CD8-positive, alpha-beta memory T cell (primary cell): ENCODE measurements around the gene ZBTB44. TPM values are rescaled to one million over a fixed set of nuclear protein-coding genes. Genes with fewer than 3 reads are reported as not detected.

Source experiments
- CTCF ChIA-PET: fragments of 350-600 bp; sonication (Branson Sonifier 250); formaldehyde crosslinking; loops from one replicate; lab custom pipeline; 2021; ENCODE audit warnings: antibody characterized with exemption; lab: Charles Lee
- POLR2A ChIA-PET: fragments of 350-600 bp; sonication (Branson Sonifier 250); formaldehyde crosslinking; loops from one replicate; lab custom pipeline; 2021; ENCODE audit warnings: antibody characterized with exemption; lab: Charles Lee
- DNase-seq, 5 donors: peaks; one replicate each; pipeline versions ENCODE4 v3.0.0 to v3.0.0-alpha.2; 2020 to 2022; ENCODE audit warnings: mixed read lengths in 1 of 5
- H3K27ac ChIP-seq: one replicate; pipeline ENCODE4 v1.7.0; 2013; ENCODE audit warnings: low read depth, mild to moderate bottlenecking, low read length, moderate library complexity
- H3K27me3 ChIP-seq: 2 replicates; pipeline ENCODE4 v1.7.0; 2013; ENCODE audit warnings: low read length, mild to moderate bottlenecking; ENCODE audit not compliant: insufficient read depth, poor library complexity, severe bottlenecking
- H3K36me3 ChIP-seq: 2 replicates; pipeline ENCODE4 v1.7.0; 2013; ENCODE audit warnings: mild to moderate bottlenecking, low read length, moderate library complexity; ENCODE audit not compliant: insufficient read depth
- H3K4me1 ChIP-seq: 2 replicates; pipeline ENCODE4 v1.7.0; 2013; ENCODE audit warnings: mild to moderate bottlenecking, low read length, moderate library complexity; ENCODE audit not compliant: insufficient read depth
- H3K4me3 ChIP-seq: 2 replicates; pipeline ENCODE4 v1.7.0; 2013; ENCODE audit warnings: mild to moderate bottlenecking, low read length
- H3K9me3 ChIP-seq: 2 replicates; pipeline ENCODE4 v1.7.0; 2013; ENCODE audit warnings: mild to moderate bottlenecking, low read length
- H3K27ac Mint-ChIP-seq, 8 donors: one replicate each; pipeline ENCODE4 v1.8.0; 2020 to 2021; ENCODE audit warnings: mixed read lengths in 8 of 8, mild to moderate bottlenecking in 6 of 8, inconsistent platforms in 3 of 8, moderate library complexity in 3 of 8
- H3K27me3 Mint-ChIP-seq, 2 donors: one replicate each; pipeline ENCODE4 v1.8.0; 2020 to 2021; ENCODE audit warnings: mixed read lengths in 2 of 2, mild to moderate bottlenecking in 1 of 2, moderate library complexity in 1 of 2
- H3K36me3 Mint-ChIP-seq, 3 donors: one replicate each; pipeline ENCODE4 v1.8.0; 2020 to 2021; ENCODE audit warnings: mixed read lengths in 3 of 3, inconsistent platforms in 1 of 3, mild to moderate bottlenecking in 1 of 3
- H3K4me1 Mint-ChIP-seq, 3 donors: one replicate each; pipeline ENCODE4 v1.8.0; 2020 to 2021; ENCODE audit warnings: mixed read lengths in 3 of 3, inconsistent platforms in 1 of 3, mild to moderate bottlenecking in 1 of 3
- H3K4me3 Mint-ChIP-seq, 7 donors: one replicate each; pipeline ENCODE4 v1.8.0; 2020 to 2021; ENCODE audit warnings: mixed read lengths in 7 of 7, mild to moderate bottlenecking in 6 of 7, moderate library complexity in 4 of 7, inconsistent platforms in 2 of 7
- H3K9me3 Mint-ChIP-seq, 5 donors: one replicate each; pipeline ENCODE4 v1.8.0; 2020 to 2022; ENCODE audit warnings: mixed read lengths in 5 of 5, mild to moderate bottlenecking in 3 of 5, moderate library complexity in 2 of 5, inconsistent platforms in 1 of 5
- polyA plus RNA-seq: library from polyadenylated mRNA; unstranded; fragments of 300-500 nt; fragmentation: Illumina TruSeq; gene quantifications from one replicate; pipeline ENCODE4 v1.2.3, GENCODE V29; 2021
- total RNA-seq, 2 experiments: library from RNA; stranded (reverse); gene quantifications; one replicate each; pipeline ENCODE4 v1.2.3, GENCODE V29; 2021

The ZBTB44 gene
- total and polyA plus RNA-seq, 3 experiments from 2014 or later = 8.2 to 44.0 (median 41.3) TPM

- Histone ChIP-seq H3K4me1 (no peaks in the 10 kb centered on the region), H3K4me3 (no peak overlapping the region), H3K9me3 (no peaks in the 10 kb centered on the region), H3K36me3 (no peaks in the 10 kb centered on the region), H3K27me3 (no peaks in the 10 kb centered on the region), H3K27ac (no peak overlapping the region)
- Mint-ChIP-seq H3K4me3 (no peak overlapping the region), H3K9me3 (peaks cover 0 to 15% (median 12%) of the 10 kb centered on the region in 5 donors), H3K27me3 (no peaks in the 10 kb centered on the region), H3K27ac (no peak overlapping the region), H3K4me1 (no peaks in the 10 kb centered on the region), H3K36me3 (peaks cover 0 to 22% (median 1%) of the 10 kb centered on the region in 3 donors)
- DNase-seq = no peak
- ChIA-PET POLR2A (no interaction called here), CTCF (no interaction called here)
Measured at GRCh38 chr11:130322126-130322525, 7.4 kb upstream of the ZBTB44 start.

- no peak overlapping the region for H3K4me3 ChIP-seq
- DNase-seq = no peak
- ChIA-PET CTCF (interaction anchor here (0.8 to 1.0 kb wide), 2 partner anchors 18 to 105 kb away, joined by 3 read pairs; no protein-coding TSS in a partner anchor), POLR2A (no interaction called here)
- no peak overlapping the region for H3K27ac ChIP-seq
- H3K4me1 ChIP-seq = peaks cover 18% of the 10 kb centered on the region
- H3K4me1 Mint-ChIP-seq = peaks cover 17 to 26% (median 25%) of the 10 kb centered on the region in 3 donors
- H3K27ac Mint-ChIP-seq = no peak overlapping the region
- peaks cover 0 to 14% (median 11%) of the 10 kb centered on the region in 5 donors for H3K9me3 Mint-ChIP-seq
- H3K27me3 ChIP-seq = no peaks in the 10 kb centered on the region
- H3K9me3 ChIP-seq = no peaks in the 10 kb centered on the region
- H3K36me3 ChIP-seq = no peaks in the 10 kb centered on the region
- H3K4me3 Mint-ChIP-seq = peak overlapping the region in 1 of 7 donors; percentile 35
- peaks cover 0 to 11% (median 8%) of the 10 kb centered on the region in 3 donors for H3K36me3 Mint-ChIP-seq
- H3K27me3 Mint-ChIP-seq = no peaks in the 10 kb centered on the region
Measured at GRCh38 chr11:130318031-130318673, 3.4 kb upstream of the ZBTB44 start.

DNA sequence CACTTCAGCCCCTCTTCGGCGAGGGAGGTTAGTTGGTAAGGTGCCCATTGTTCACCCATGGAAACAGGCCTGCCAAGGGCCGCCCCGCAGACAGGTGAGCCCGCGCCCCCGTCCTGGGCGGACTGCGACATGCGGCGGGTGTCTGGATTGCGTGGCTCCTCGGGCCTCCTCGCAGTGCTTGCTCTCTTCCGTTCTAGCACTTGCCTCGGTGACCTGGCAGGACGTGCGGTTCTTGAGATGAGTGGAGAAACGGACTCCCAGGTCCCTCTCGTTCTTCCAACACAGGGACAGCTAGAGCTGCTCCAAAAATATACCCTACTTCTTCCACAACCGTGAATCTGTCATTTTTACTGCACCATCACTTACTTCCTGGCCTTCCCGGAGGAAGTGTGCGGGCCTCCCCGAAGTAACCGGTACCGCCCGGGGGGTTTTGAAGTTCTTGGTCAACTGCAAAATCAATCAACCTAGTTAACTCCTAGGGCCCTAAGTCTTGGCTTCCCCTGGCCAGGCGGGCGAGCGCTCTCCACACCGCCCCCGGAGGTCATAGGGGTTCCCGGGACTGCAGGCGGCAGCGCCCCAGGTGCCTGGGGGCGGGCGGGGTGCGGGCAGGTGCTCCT lies 745 bp upstream of the ZBTB44 start:
- H3K4me3 Mint-ChIP-seq = peak overlapping the region; percentile 88 to 93 (median 92)
- H3K36me3 Mint-ChIP-seq = peaks cover 0 to 8% (median 0%) of the 10 kb centered on the region in 3 donors
- H3K4me1 Mint-ChIP-seq = peaks cover 39 to 50% (median 47%) of the 10 kb centered on the region in 3 donors
- H3K27me3 Mint-ChIP-seq = no peaks in the 10 kb centered on the region
- no peaks in the 10 kb centered on the region for H3K9me3 Mint-ChIP-seq
- Histone ChIP-seq H3K4me3 (peak overlapping the region; percentile 90), H3K36me3 (no peaks in the 10 kb centered on the region), H3K4me1 (peaks cover 38% of the 10 kb centered on the region), H3K27ac (peak overlapping the region; percentile 62), H3K27me3 (no peaks in the 10 kb centered on the region), H3K9me3 (no peaks in the 10 kb centered on the region)
- peak; percentile 35 to 70 (median 43) for DNase-seq
- peak overlapping the region; percentile 95 to 99 (median 98) for H3K27ac Mint-ChIP-seq
- ChIA-PET POLR2A (interaction anchor here (1.3 kb wide), 1 partner anchor 600 kb away, joined by 3 read pairs; no protein-coding TSS in a partner anchor), CTCF (no interaction called here)

DNA sequence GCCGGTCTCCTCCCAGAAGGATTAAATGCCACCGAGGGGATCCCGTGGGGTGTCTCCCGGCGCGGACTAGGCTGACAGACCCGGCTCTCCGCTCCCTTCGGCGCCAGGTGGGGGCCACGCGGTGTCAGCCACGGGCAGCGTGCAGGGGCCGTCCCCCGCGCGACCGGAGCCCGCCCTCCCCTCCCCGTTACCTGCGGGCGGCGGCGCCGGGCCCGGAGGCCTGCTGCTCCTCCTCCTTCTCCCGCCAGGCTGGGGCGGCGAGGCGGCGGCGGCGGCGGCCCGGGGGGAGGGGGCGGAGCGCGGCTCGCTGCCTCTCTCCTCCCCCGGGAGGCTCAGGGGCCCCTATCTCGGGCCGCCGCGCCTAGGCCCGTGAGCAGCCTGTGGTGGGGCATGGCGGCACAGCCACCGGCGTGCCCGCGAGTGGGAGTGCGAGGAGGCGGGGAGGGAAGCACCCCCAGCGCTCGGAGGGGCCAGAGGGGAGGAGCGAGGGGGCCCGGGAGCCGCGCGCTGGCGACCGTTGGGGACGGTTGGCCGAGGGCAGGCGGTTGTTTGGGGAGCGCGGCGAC lies 450 bp downstream of the ZBTB44 start:
- DNase-seq = peak; percentile 57 to 78 (median 70)
- H3K27ac Mint-ChIP-seq = peak overlapping the region in 7 of 8 donors; percentile 79 to 99 (median 95)
- Histone ChIP-seq H3K9me3 (no peaks in the 10 kb centered on the region), H3K36me3 (no peaks in the 10 kb centered on the region), H3K4me3 (peak overlapping the region; percentile 47), H3K27me3 (no peaks in the 10 kb centered on the region), H3K27ac (peak overlapping the region; percentile 66), H3K4me1 (peaks cover 38% of the 10 kb centered on the region)
- ChIA-PET POLR2A (no interaction called here), CTCF (no interaction called here)
- peak overlapping the region; percentile 91 to 97 (median 93) for H3K4me3 Mint-ChIP-seq
- no peaks in the 10 kb centered on the region for H3K9me3 Mint-ChIP-seq
- H3K27me3 Mint-ChIP-seq = no peaks in the 10 kb centered on the region
- H3K4me1 Mint-ChIP-seq = peaks cover 46 to 54% (median 54%) of the 10 kb centered on the region in 3 donors
- H3K36me3 Mint-ChIP-seq = peaks cover 0 to 10% (median 0%) of the 10 kb centered on the region in 3 donors

DNA sequence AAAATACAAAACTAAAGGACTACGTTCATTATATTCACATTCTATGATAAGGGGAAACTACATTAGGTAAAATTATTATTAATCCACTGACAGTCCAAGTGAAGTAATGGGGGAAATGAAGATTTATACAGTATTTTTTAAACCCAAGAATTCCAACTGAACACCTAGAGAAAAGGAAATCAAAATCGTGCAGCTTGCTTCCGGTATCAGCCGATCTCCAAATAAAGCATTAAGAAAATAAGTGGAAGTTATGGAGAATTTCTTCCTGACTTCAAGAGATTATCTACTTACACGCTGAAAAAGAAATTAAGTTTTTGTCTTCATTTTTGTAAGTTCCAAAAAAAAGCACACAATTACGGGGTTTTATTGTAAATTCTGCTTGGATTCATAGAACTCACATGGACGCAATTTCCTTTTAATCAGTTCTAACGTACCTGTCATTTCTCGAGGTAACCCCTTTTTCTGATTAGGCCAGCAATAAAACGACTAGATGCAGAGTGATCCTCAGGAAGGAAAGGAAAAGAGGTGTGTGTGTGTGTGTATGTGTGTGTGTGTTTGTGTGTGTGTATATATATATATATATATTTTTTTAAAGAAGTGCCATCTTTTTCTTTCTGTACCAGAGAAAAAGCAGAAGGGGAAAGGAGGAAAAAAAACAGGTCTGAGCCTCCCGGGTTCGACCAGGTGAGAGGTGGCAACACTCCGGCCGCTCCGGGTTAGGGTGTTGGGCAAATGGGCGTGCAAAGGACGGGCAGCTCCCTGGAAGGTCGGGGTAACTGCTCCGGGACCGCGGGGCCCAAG lies 1.1 kb downstream of the ZBTB44 start:
- H3K27ac ChIP-seq = peak overlapping the region; percentile 66
- Mint-ChIP-seq H3K36me3 (peaks cover 0 to 12% (median 0%) of the 10 kb centered on the region in 3 donors), H3K27me3 (no peaks in the 10 kb centered on the region), H3K4me3 (peak overlapping the region; percentile 85 to 97 (median 93)), H3K4me1 (peaks cover 52 to 61% (median 60%) of the 10 kb centered on the region in 3 donors), H3K9me3 (no peaks in the 10 kb centered on the region), H3K27ac (peak overlapping the region; percentile 79 to 99 (median 94))
- POLR2A ChIA-PET = no interaction called here
- DNase-seq = no peak
- H3K4me1 ChIP-seq = peaks cover 38% of the 10 kb centered on the region
- no peaks in the 10 kb centered on the region for H3K27me3 ChIP-seq
- CTCF ChIA-PET = no interaction called here
- no peaks in the 10 kb centered on the region for H3K9me3 ChIP-seq
- H3K36me3 ChIP-seq = no peaks in the 10 kb centered on the region
- peak overlapping the region; percentile 47 for H3K4me3 ChIP-seq

- H3K36me3 Mint-ChIP-seq = peaks cover 0 to 20% (median 4%) of the 10 kb centered on the region in 3 donors
- peaks cover 0 to 3% (median 0%) of the 10 kb centered on the region in 5 donors for H3K9me3 Mint-ChIP-seq
- Histone ChIP-seq H3K27me3 (no peaks in the 10 kb centered on the region), H3K4me1 (peaks cover 38% of the 10 kb centered on the region), H3K4me3 (no peak overlapping the region), H3K9me3 (no peaks in the 10 kb centered on the region), H3K27ac (no peak overlapping the region), H3K36me3 (no peaks in the 10 kb centered on the region)
- ChIA-PET POLR2A (no interaction called here), CTCF (interaction anchor here (1.1 kb wide), 1 partner anchor 115 kb away, joined by 3 read pairs; no protein-coding TSS in a partner anchor)
- H3K4me1 Mint-ChIP-seq = peaks cover 55 to 73% (median 67%) of the 10 kb centered on the region in 3 donors
- no peaks in the 10 kb centered on the region for H3K27me3 Mint-ChIP-seq
- H3K4me3 Mint-ChIP-seq = peak overlapping the region in 6 of 7 donors; percentile 18 to 97 (median 91)
- peak overlapping the region in 4 of 8 donors; percentile 9 to 88 (median 21) for H3K27ac Mint-ChIP-seq
- DNase-seq = no peak
Measured at GRCh38 chr11:130312046-130312445, 2.7 kb downstream of the ZBTB44 start.

- H3K4me3 ChIP-seq = no peak overlapping the region
- H3K27me3 ChIP-seq = no peaks in the 10 kb centered on the region
- ChIA-PET CTCF (no interaction called here), POLR2A (no interaction called here)
- Mint-ChIP-seq H3K27ac (peak overlapping the region in 1 of 8 donors; percentile 56), H3K4me3 (no peak overlapping the region), H3K9me3 (peaks cover 0 to 3% (median 0%) of the 10 kb centered on the region in 5 donors), H3K4me1 (peaks cover 55 to 70% (median 65%) of the 10 kb centered on the region in 3 donors), H3K27me3 (no peaks in the 10 kb centered on the region), H3K36me3 (peaks cover 0 to 21% (median 4%) of the 10 kb centered on the region in 3 donors)
- no peaks in the 10 kb centered on the region for H3K9me3 ChIP-seq
- DNase-seq = no peak
- H3K27ac ChIP-seq = no peak overlapping the region
- peaks cover 32% of the 10 kb centered on the region for H3K4me1 ChIP-seq
- H3K36me3 ChIP-seq = no peaks in the 10 kb centered on the region
Measured at GRCh38 chr11:130310622-130311021, 4.1 kb downstream of the ZBTB44 start.
